ENCODE measurements around the gene CCSER2.

DNA sequence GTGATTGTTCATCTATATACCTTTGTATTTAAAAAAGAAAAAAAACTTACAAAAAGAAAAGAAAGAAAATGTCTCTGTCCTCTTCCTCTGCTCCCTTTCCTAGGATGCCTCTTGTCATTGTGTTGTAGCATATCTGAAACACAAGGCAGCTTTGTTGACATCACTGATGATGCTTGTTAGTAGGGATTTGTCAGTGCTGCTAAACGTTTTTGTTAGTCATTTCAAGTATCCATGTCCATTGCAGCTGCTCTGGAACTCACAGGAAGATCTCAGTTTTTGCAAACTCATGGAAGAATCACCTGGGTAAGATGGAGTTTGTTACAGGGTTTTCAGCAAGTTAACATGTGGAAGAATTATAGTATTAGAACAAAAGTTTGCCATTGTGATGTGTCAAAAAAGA, 123.6 kb downstream of the CCSER2 start:
- no peak for TF ChIP-seq POLR2AphosphoS5 (IDR thresholded peaks at IDR 0.05)
- TF ChIP-seq, protein P1, sequence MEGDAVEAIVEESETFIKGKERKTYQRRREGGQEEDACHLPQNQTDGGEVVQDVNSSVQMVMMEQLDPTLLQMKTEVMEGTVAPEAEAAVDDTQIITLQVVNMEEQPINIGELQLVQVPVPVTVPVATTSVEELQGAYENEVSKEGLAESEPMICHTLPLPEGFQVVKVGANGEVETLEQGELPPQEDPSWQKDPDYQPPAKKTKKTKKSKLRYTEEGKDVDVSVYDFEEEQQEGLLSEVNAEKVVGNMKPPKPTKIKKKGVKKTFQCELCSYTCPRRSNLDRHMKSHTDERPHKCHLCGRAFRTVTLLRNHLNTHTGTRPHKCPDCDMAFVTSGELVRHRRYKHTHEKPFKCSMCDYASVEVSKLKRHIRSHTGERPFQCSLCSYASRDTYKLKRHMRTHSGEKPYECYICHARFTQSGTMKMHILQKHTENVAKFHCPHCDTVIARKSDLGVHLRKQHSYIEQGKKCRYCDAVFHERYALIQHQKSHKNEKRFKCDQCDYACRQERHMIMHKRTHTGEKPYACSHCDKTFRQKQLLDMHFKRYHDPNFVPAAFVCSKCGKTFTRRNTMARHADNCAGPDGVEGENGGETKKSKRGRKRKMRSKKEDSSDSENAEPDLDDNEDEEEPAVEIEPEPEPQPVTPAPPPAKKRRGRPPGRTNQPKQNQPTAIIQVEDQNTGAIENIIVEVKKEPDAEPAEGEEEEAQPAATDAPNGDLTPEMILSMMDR (IDR thresholded peaks at IDR 0.05), result no peak
- no peak for TF ChIP-seq POLR2A (IDR thresholded peaks at IDR 0.05)

Measured in breast epithelium (tissue), 3 donors.